ENCODE measurements around the gene RPA4.

DNA sequence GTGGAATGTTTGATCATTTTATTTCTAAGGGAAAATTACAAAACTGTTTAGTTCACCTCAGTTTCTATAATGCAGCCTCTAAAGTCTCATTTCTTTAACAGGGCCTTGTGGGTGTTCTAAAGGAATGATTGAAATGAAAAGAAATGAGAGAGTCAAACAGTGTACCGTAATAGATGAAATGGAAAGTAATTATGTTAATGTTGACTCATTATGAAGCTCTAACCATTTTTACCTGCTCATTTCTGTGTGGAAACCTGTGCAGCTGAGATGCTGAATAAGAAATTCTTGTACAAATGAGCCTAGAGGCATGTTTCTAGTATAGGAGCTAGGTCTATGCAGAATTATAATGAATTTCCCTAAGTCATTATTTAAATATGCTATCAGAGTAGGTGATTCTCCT, 45.2 kb upstream of the RPA4 start:
- TF ChIP-seq EZH2phosphoT487 (IDR thresholded peaks at IDR 0.05; ENCODE audit: borderline replicate concordance, low read depth, low read length) = no peak
- TF ChIP-seq, protein P1, sequence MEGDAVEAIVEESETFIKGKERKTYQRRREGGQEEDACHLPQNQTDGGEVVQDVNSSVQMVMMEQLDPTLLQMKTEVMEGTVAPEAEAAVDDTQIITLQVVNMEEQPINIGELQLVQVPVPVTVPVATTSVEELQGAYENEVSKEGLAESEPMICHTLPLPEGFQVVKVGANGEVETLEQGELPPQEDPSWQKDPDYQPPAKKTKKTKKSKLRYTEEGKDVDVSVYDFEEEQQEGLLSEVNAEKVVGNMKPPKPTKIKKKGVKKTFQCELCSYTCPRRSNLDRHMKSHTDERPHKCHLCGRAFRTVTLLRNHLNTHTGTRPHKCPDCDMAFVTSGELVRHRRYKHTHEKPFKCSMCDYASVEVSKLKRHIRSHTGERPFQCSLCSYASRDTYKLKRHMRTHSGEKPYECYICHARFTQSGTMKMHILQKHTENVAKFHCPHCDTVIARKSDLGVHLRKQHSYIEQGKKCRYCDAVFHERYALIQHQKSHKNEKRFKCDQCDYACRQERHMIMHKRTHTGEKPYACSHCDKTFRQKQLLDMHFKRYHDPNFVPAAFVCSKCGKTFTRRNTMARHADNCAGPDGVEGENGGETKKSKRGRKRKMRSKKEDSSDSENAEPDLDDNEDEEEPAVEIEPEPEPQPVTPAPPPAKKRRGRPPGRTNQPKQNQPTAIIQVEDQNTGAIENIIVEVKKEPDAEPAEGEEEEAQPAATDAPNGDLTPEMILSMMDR (conservative IDR thresholded peaks at IDR 0.05; ENCODE audit: low read length) = no peak

All from OCI-LY7 (cell line).